H1 (cell line): ENCODE data around the gene PINLYP. TPM values are rescaled to one million over a fixed set of nuclear protein-coding genes. Genes with fewer than 3 reads are reported as not detected.

Experiments
- CTCF ChIA-PET: fragments of 300-600 bp; sonication (Branson Sonifier 250); formaldehyde crosslinking; loops from one replicate; lab custom pipeline; 2021; ENCODE audit not compliant: partially characterized antibody; lab: Charles Lee
- POLR2A ChIA-PET: fragments of 300-600 bp; sonication (Branson Sonifier 250); formaldehyde crosslinking; loops from one replicate; lab custom pipeline; 2021; ENCODE audit warnings: inconsistent platforms; ENCODE audit not compliant: partially characterized antibody; lab: Charles Lee
- DNase-seq, 2 experiments: peaks; one replicate each; pipeline versions ENCODE4 v3.0.0 to v3.0.0-alpha.2; 2010 to 2022; ENCODE audit warnings: low spot score in 2 of 2, low read depth in 1 of 2, mixed read lengths in 1 of 2
- FAIRE-seq: peaks from 2 replicates; lab custom pipeline; 2011; peaks lifted over from hg19 to GRCh38; lab: Jason Lieb, UNC
- H2AFZ ChIP-seq: 2 replicates; pipeline ENCODE4 v1.8.1; 2012; ENCODE audit warnings: low read length, inconsistent platforms
- H2AK5ac ChIP-seq: 2 replicates; pipeline ENCODE4 v1.6.1; 2013; ENCODE audit warnings: low read depth, low read length
- H2BK120ac ChIP-seq: replicated peaks from 2 replicates; pipeline ENCODE3; 2013; ENCODE audit warnings: low read depth, low read length, inconsistent platforms
- H2BK12ac ChIP-seq: 2 replicates; pipeline ENCODE4 v1.6.1; 2013; ENCODE audit warnings: low read depth, low read length
- H2BK15ac ChIP-seq: 2 replicates; pipeline ENCODE4 v1.6.1; 2013; ENCODE audit warnings: low read length
- H2BK20ac ChIP-seq: 2 replicates; pipeline ENCODE4 v1.6.1; 2013; ENCODE audit warnings: low read length
- H2BK5ac ChIP-seq: 2 replicates; pipeline ENCODE4 v1.6.1; 2013; ENCODE audit warnings: low read depth, low read length
- H3K14ac ChIP-seq: 2 replicates; pipeline ENCODE4 v1.6.1; 2013; ENCODE audit warnings: inconsistent platforms; ENCODE audit not compliant: insufficient read length
- H3K18ac ChIP-seq: 2 replicates; pipeline ENCODE4 v1.6.1; 2013; ENCODE audit warnings: low read length; ENCODE audit errors: extremely low read depth
- H3K23ac ChIP-seq: 2 replicates; pipeline ENCODE4 v1.6.1; 2013; ENCODE audit warnings: inconsistent platforms; ENCODE audit not compliant: insufficient read length
- H3K23me2 ChIP-seq: 2 replicates; pipeline ENCODE4 v1.6.1; 2013; ENCODE audit warnings: low read depth, low read length
- H3K27ac ChIP-seq: 2 replicates; pipeline ENCODE4 v1.6.1; 2011; ENCODE audit warnings: low read depth, low read length, inconsistent platforms
- H3K27me3 ChIP-seq, 4 experiments: replicated peaks in 1 of 4; 1 replicate in 1 of 4; 2 replicates in 3 of 4; pipeline versions ENCODE4 v1.6.1 to v1.8.1; 2011 to 2013; ENCODE audit warnings: low read length in 3 of 4, mild to moderate bottlenecking in 3 of 4, inconsistent platforms in 2 of 4, mixed read lengths in 2 of 4, moderate library complexity in 1 of 4; ENCODE audit not compliant: control insufficient read depth in 3 of 4, insufficient read depth in 3 of 4; ENCODE audit errors: extremely low read depth in 1 of 4
- H3K36me3 ChIP-seq, 4 experiments: 2 replicates each; pipeline versions ENCODE4 v1.6.1 to v1.8.1; 2011 to 2013; ENCODE audit warnings: mild to moderate bottlenecking in 4 of 4, low read length in 3 of 4, moderate library complexity in 2 of 4, control low read depth in 1 of 4, inconsistent platforms in 1 of 4; ENCODE audit not compliant: insufficient read depth in 4 of 4, control insufficient read depth in 2 of 4
- H3K4ac ChIP-seq: replicated peaks from 2 replicates; pipeline ENCODE3; 2013; ENCODE audit warnings: low read length, low read depth, mixed read lengths, inconsistent platforms; ENCODE audit not compliant: insufficient read length
- H3K4me1 ChIP-seq, 4 experiments: replicated peaks in 1 of 4; 1 replicate in 1 of 4; 2 replicates in 3 of 4; pipeline versions ENCODE4 v1.6.1 to v1.8.1; 2011 to 2013; ENCODE audit warnings: low read length in 3 of 4, inconsistent platforms in 2 of 4, mixed read lengths in 1 of 4; ENCODE audit not compliant: insufficient read depth in 4 of 4, control insufficient read depth in 3 of 4
- H3K4me2 ChIP-seq, 2 experiments: 2 replicates each; pipeline versions ENCODE4 v1.6.1 to v1.8.1; 2011 to 2013; ENCODE audit warnings: low read depth in 2 of 2, low read length in 2 of 2, control low read depth in 1 of 2, inconsistent platforms in 1 of 2, mild to moderate bottlenecking in 1 of 2; ENCODE audit not compliant: insufficient read depth in 1 of 2
- H3K4me3 ChIP-seq, 4 experiments: fragments of 200-600, 300-600 bp in 1 of 4; sonication (generic), shearing (Covaris generic), sonication (Bioruptor Twin) in 1 of 4; 2 replicates each; pipeline versions ENCODE4 v1.5.1 to v1.8.1; 2011 to 2016; ENCODE audit warnings: low read length in 4 of 4, low read depth in 3 of 4, control low read depth in 2 of 4, inconsistent platforms in 2 of 4, mild to moderate bottlenecking in 2 of 4, mixed read lengths in 1 of 4, moderate library complexity in 1 of 4; ENCODE audit not compliant: insufficient read depth in 2 of 4; ENCODE audit errors: extremely low read depth in 1 of 4
- H3K56ac ChIP-seq: replicated peaks from 2 replicates; pipeline ENCODE3; 2013; ENCODE audit warnings: low read depth, mild to moderate bottlenecking, mixed read lengths, low read length, inconsistent platforms; ENCODE audit not compliant: insufficient read length
- H3K79me1 ChIP-seq: 2 replicates; pipeline ENCODE4 v1.6.1; 2013; ENCODE audit warnings: low read depth, low read length, control low read depth
- H3K79me2 ChIP-seq, 2 experiments: 2 replicates each; pipeline versions ENCODE4 v1.6.1 to v1.8.1; 2012 to 2013; ENCODE audit warnings: low read length in 2 of 2, mild to moderate bottlenecking in 2 of 2, inconsistent platforms in 1 of 2; ENCODE audit not compliant: insufficient read depth in 2 of 2, control insufficient read depth in 1 of 2
- H3K9ac ChIP-seq, 4 experiments: replicated peaks in 1 of 4; 1 replicate in 1 of 4; 2 replicates in 3 of 4; pipeline versions ENCODE4 v1.6.1 to v1.8.1; 2011 to 2013; ENCODE audit warnings: low read depth in 3 of 4, low read length in 3 of 4, control low read depth in 2 of 4, mild to moderate bottlenecking in 2 of 4, moderate library complexity in 2 of 4, inconsistent platforms in 1 of 4; ENCODE audit errors: extremely low read depth in 1 of 4
- H3K9me3 ChIP-seq, 2 experiments: 2 replicates each; pipeline versions ENCODE4 v1.6.1 to v1.8.1; 2012 to 2013; ENCODE audit warnings: mild to moderate bottlenecking in 2 of 2, moderate library complexity in 2 of 2, control low read depth in 1 of 2, inconsistent platforms in 1 of 2, low read depth in 1 of 2, low read length in 1 of 2, mixed read lengths in 1 of 2; ENCODE audit not compliant: insufficient read depth in 2 of 2
- H4K20me1 ChIP-seq, 2 experiments: replicated peaks in 1 of 2; 2 replicates each; pipeline versions ENCODE3 to v1.8.1; 2011 to 2013; ENCODE audit warnings: inconsistent platforms in 2 of 2, low read length in 2 of 2, mild to moderate bottlenecking in 1 of 2; ENCODE audit not compliant: insufficient read depth in 2 of 2, control insufficient read depth in 1 of 2
- H4K5ac ChIP-seq: 2 replicates; pipeline ENCODE4 v1.6.1; 2013; ENCODE audit warnings: low read length, low read depth, mixed read lengths, inconsistent platforms; ENCODE audit not compliant: insufficient read length
- H4K8ac ChIP-seq: 2 replicates; pipeline ENCODE4 v1.8.0; 2013; ENCODE audit warnings: mild to moderate bottlenecking, moderate library complexity, low read length, inconsistent platforms; ENCODE audit not compliant: insufficient read depth; ENCODE audit errors: extremely low read depth
- H4K91ac ChIP-seq: replicated peaks from 2 replicates; pipeline ENCODE3; 2013; ENCODE audit warnings: low read length, mixed read lengths, inconsistent platforms; ENCODE audit not compliant: insufficient read length
- CBX8 ChIP-seq: fragments of 300-800, 300-1000 bp; sonication (generic); IDR thresholded peaks from 2 replicates; pipeline ENCODE4 v1.7.1; 2016; ENCODE audit warnings: low read depth, low read length, borderline replicate concordance
- CEBPB ChIP-seq: IDR thresholded peaks from 2 replicates; pipeline ENCODE4 v1.6.1; 2012; ENCODE audit warnings: low read depth, low read length
- CREB1 ChIP-seq: IDR thresholded peaks from 2 replicates; pipeline ENCODE4 v1.6.1; 2012; ENCODE audit warnings: inconsistent platforms
- HDAC2 ChIP-seq, 2 experiments: fragments of 300-600 bp in 1 of 2; sonication (generic) in 1 of 2; IDR thresholded peaks; 2 replicates each; pipeline ENCODE4 v1.6.1; 2011 to 2012; ENCODE audit warnings: low read depth in 2 of 2, low read length in 2 of 2, mild to moderate bottlenecking in 2 of 2, moderate library complexity in 2 of 2, borderline replicate concordance in 1 of 2, inconsistent platforms in 1 of 2
- HDAC6 ChIP-seq: IDR thresholded peaks from one replicate; pipeline ENCODE4 v1.7.1; 2012; ENCODE audit warnings: low read depth, mild to moderate bottlenecking, inconsistent platforms, low read length, moderate library complexity
- JUN ChIP-seq: IDR thresholded peaks from 2 replicates; pipeline ENCODE4 v1.6.1; 2011; ENCODE audit warnings: low read depth, mild to moderate bottlenecking, improper control_type of control experiment, low read length
- POLR2A ChIP-seq, 2 experiments: IDR thresholded peaks; 1 replicate in 1 of 2; 2 replicates in 1 of 2; pipeline ENCODE4 v1.6.1; 2011; ENCODE audit warnings: low read depth in 2 of 2, low read length in 2 of 2, mild to moderate bottlenecking in 2 of 2; ENCODE audit errors: control extremely low read depth in 1 of 2
- RBBP5 ChIP-seq: IDR thresholded peaks from 2 replicates; pipeline ENCODE4 v1.7.1; 2012; ENCODE audit warnings: low read depth, mild to moderate bottlenecking, inconsistent platforms, low read length, moderate library complexity, borderline replicate concordance
- RFX5 ChIP-seq: IDR thresholded peaks from 2 replicates; pipeline ENCODE4 v1.6.1; 2011; ENCODE audit warnings: low read depth, low read length, improper control_type of control experiment, borderline replicate concordance
- SIRT6 ChIP-seq: IDR thresholded peaks from one replicate; pipeline ENCODE4 v1.7.1; 2012; ENCODE audit warnings: low read length, inconsistent platforms
- TAF7 ChIP-seq: optimal IDR thresholded peaks from 2 replicates; pipeline ENCODE3; 2011; ENCODE audit warnings: low read depth, mild to moderate bottlenecking, inconsistent platforms, low read length, moderate library complexity, borderline replicate concordance
- WGBS, 2 experiments: shearing (Covaris generic) in 1 of 2; methylation state at CpG; one replicate each; pipeline versions ENCODE4 v1.1.6 to v1.1.7; 2013 to 2015; ENCODE audit warnings: low lambda C conversion rate in 2 of 2, mixed read lengths in 2 of 2, inconsistent platforms in 1 of 2, low coverage in 1 of 2, missing lambda C conversion rate in 1 of 2; ENCODE audit not compliant: insufficient replicate concordance in 2 of 2, insufficient coverage in 1 of 2, insufficient read length in 1 of 2; ENCODE audit errors: extremely low coverage in 1 of 2, missing lambda C conversion rate in 1 of 2; 5-methylcytosine and 5-hydroxymethylcytosine counted together
- polyA plus RNA-seq, 7 experiments: library from polyadenylated mRNA; depleted of rRNA in 3 of 7; stranded (reverse) in 5 of 7; unstranded in 2 of 7; fragments of >200 nt in 5 of 7; fragments of 200-250 nt in 2 of 7; gene quantifications; 1 replicate in 5 of 7; 2 replicates in 1 of 7; 4 replicates in 1 of 7; pipeline versions ENCODE4 v1.2.1 to v1.2.3, GENCODE V29; 2011 to 2013; ENCODE audit warnings: missing spikeins in 2 of 7, mixed read lengths in 2 of 7
- total RNA-seq: library from RNA; stranded (reverse); fragmentation: NEBNext Ultra II Directional; extraction: Animal tissue kit (Norgen Biotek cat#: 25700); gene quantifications from 2 replicates; pipeline ENCODE4 v1.2.1, GENCODE V29; 2021
- TF ChIP-seq, protein P1 (sequence below): IDR thresholded peaks from 2 replicates; pipeline ENCODE4 v1.6.1; 2012; ENCODE audit warnings: inconsistent platforms

PINLYP gene
- total and polyA plus RNA-seq, 2 of the 8 experiments (the other 6 are each of a cell fraction or from before 2014, with no cell fraction given), result 7.5 to 31.3 TPM

- Histone ChIP-seq H4K91ac (no peak overlapping the region), H3K23me2 (no peaks in the 10 kb centered on the region), H3K4me2 (no peak overlapping the region), H2AK5ac (no peak overlapping the region), H4K20me1 (peaks cover 0 to 8% of the 10 kb centered on the region in 2 experiments), H2BK12ac (no peak overlapping the region), H3K27me3 (no peaks in the 10 kb centered on the region), H4K5ac (no peak overlapping the region), H3K9me3 (no peaks in the 10 kb centered on the region), H2BK20ac (no peak overlapping the region), H3K23ac (no peak overlapping the region), H3K27ac (no peak overlapping the region), H3K9ac (no peak overlapping the region), H3K18ac (no peak overlapping the region)
- POLR2A ChIA-PET, result interaction anchor here (0.9 to 1.1 kb wide), 2 partner anchors 13 to 20 kb away, joined by 3 to 4 read pairs; partner anchors contain the start of gene XRCC1
- 93% methylated on average over 6 of the region's 6 CpGs; no CpG with 5 or more reads in 1 of the 2 experiments for WGBS, 2 experiments
- no peak for TF ChIP-seq JUN
- TF ChIP-seq TAF7, result no peak
- no peak for TF ChIP-seq HDAC2 (IDR thresholded peaks at IDR 0.05; ENCODE audit: borderline replicate concordance in 1 of 2, low read depth in 2 of 2, low read length in 2 of 2)
- no peak for TF ChIP-seq POLR2A (IDR thresholded peaks at IDR 0.05; ENCODE audit: control extremely low read depth in 1 of 2, low read depth in 2 of 2, low read length in 2 of 2)
- no peak for TF ChIP-seq RFX5
- TF ChIP-seq HDAC6, result no peak
- no peak for TF ChIP-seq SIRT6
- TF ChIP-seq, protein P1, sequence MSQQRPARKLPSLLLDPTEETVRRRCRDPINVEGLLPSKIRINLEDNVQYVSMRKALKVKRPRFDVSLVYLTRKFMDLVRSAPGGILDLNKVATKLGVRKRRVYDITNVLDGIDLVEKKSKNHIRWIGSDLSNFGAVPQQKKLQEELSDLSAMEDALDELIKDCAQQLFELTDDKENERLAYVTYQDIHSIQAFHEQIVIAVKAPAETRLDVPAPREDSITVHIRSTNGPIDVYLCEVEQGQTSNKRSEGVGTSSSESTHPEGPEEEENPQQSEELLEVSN, result no peak
- TF ChIP-seq CREB1, result no peak
- no peak for TF ChIP-seq CBX8
- TF ChIP-seq CEBPB, result no peak
- no peak for TF ChIP-seq RBBP5
- TF ChIP-seq, all 59 proteins: peak for 0
- H2BK15ac ChIP-seq, result no peak overlapping the region
- no peak overlapping the region for H3K4ac ChIP-seq
- no peak overlapping the region for H2BK5ac ChIP-seq
- H3K4me1 ChIP-seq, result no peaks in the 10 kb centered on the region
- DNase-seq (no peak), FAIRE-seq (no peak)
- CTCF ChIA-PET, result interaction anchor here (1.2 to 5.6 kb wide), 2 partner anchors 13 to 33 kb away, joined by 3 to 42 read pairs; partner anchors contain the start of genes IRGQ, PINLYP, XRCC1 and ZNF576
- no peak overlapping the region for H2BK120ac ChIP-seq
- no peak overlapping the region for H3K4me3 ChIP-seq
- H3K79me1 ChIP-seq, result no peaks in the 10 kb centered on the region; the same call in 1 of the 2 replicates
- no peaks in the 10 kb centered on the region for H3K79me2 ChIP-seq
- no peak overlapping the region for H3K14ac ChIP-seq
- H3K36me3 ChIP-seq, result peaks cover 0 to 8% (median 0%) of the 10 kb centered on the region in 4 experiments; a peak in 2 of 8 replicates
- no peak overlapping the region for H4K8ac ChIP-seq
- no peak overlapping the region for H3K56ac ChIP-seq
- H2AFZ ChIP-seq, result no peak overlapping the region
Measured at GRCh38 chr19:43562226-43562697, 13.3 kb upstream of the PINLYP start.
